Ovary (tissue), 9 donors: ENCODE results near the gene PIK3C2G. TPM values are rescaled to one million over a fixed set of nuclear protein-coding genes. Genes with fewer than 3 reads are reported as not detected.

Experiments used
- DNase-seq, 5 donors: peaks; one replicate each; pipeline ENCODE4 v3.0.0-alpha.2; 2019 to 2020
- H3K27ac ChIP-seq, 2 donors: fragments of 200-600 bp; one replicate each; pipeline versions ENCODE4 v1.5.1 to v1.8.0; 2019 to 2022
- H3K27me3 ChIP-seq: fragments of 200-600 bp; one replicate; pipeline ENCODE4 v1.8.0; 2022
- H3K36me3 ChIP-seq: fragments of 200-600 bp; sonication (generic); one replicate; pipeline ENCODE4 v1.5.1; 2019
- H3K4me1 ChIP-seq: one replicate; pipeline ENCODE4 v1.8.1; 2013; ENCODE audit warnings: mild to moderate bottlenecking, moderate library complexity; ENCODE audit not compliant: insufficient read depth
- H3K4me3 ChIP-seq: fragments of 200-600 bp; sonication (generic); one replicate; pipeline ENCODE4 v1.5.1; 2017
- H3K9me3 ChIP-seq, 2 donors: fragments of 200-600 bp in 1 of 2; sonication (generic) in 1 of 2; one replicate each; pipeline versions ENCODE4 v1.5.1 to v1.8.1; 2013 to 2019; ENCODE audit warnings: mild to moderate bottlenecking in 1 of 2, moderate library complexity in 1 of 2
- CTCF ChIP-seq, 3 donors: fragments of 450-650 bp in 2 of 3; fragments of 200-600 bp in 1 of 3; IDR thresholded peaks; one replicate each; pipeline versions ENCODE4 v1.5.1 to v1.8.0; 2016 to 2022; ENCODE audit warnings: antibody characterized with exemption in 3 of 3, mild to moderate bottlenecking in 1 of 3
- EP300 ChIP-seq: sonication (generic); formaldehyde crosslinking; IDR thresholded peaks from one replicate; pipeline ENCODE4 v1.6.1; 2017; ENCODE audit warnings: antibody characterized with exemption
- POLR2A ChIP-seq: fragments of 450-650 bp; IDR thresholded peaks from one replicate; pipeline ENCODE4 v1.6.1; 2017; ENCODE audit warnings: antibody characterized with exemption, mild to moderate bottlenecking, moderate library complexity
- WGBS, 3 donors: extraction: QIAGEN DNeasy Blood & Tissue Kit in 1 of 3; methylation state at CpG; one replicate each; pipeline versions ENCODE4 v1.1.5 to v1.1.7; 2013 to 2017; 5-methylcytosine and 5-hydroxymethylcytosine counted together
- intact Hi-C, 4 donors: fragments of 100-400 bp; cut with DNase I; formaldehyde crosslinking; loops; one replicate each; pipeline versions ENCODE4 v1.11.0 to v1.15.1; 2022 to 2023
- polyA plus RNA-seq, 2 donors: library from polyadenylated mRNA; stranded (reverse); fragments of 200-250 nt in 1 of 2; fragments of 350-450 nt in 1 of 2; fragmentation: Illumina TruSeq in 1 of 2; extraction: RNeasy Lipid Tissue Mini Kit (QIAGEN cat#74804) in 1 of 2; gene quantifications; one replicate each; pipeline ENCODE4 v1.2.3, GENCODE V29; 2013 to 2014
- total RNA-seq, 7 donors: library from RNA; depleted of rRNA in 2 of 7; stranded (reverse); fragments of >200 nt in 2 of 7; fragmentation: NEBNext Ultra II Directional in 3 of 7; extraction: Animal tissue kit (Norgen Biotek cat#: 25700) in 3 of 7; gene quantifications; one replicate each; pipeline versions ENCODE4 v1.1.0 to v1.2.4, GENCODE V29; 2016 to 2023
- donor health status: DM: no; HTN: no; CAD: no; lungs with moderate emphysema.
- donor health status: DM: no; HTN: no; CAD: no.
- donor health status: Bipolar disorder and iron deficiency.
- donor health status: DM: yes; HTN: yes; CAD: no.
- donor health status: DM: no; HTN: no; CAD: no.
- donor health status: DM: yes; HTN: yes; CAD: no.

PIK3C2G gene
- total and polyA plus RNA-seq, 9 donors, result 0.02 to 1.6 (median 0.07) TPM; not detected in 4

DNA sequence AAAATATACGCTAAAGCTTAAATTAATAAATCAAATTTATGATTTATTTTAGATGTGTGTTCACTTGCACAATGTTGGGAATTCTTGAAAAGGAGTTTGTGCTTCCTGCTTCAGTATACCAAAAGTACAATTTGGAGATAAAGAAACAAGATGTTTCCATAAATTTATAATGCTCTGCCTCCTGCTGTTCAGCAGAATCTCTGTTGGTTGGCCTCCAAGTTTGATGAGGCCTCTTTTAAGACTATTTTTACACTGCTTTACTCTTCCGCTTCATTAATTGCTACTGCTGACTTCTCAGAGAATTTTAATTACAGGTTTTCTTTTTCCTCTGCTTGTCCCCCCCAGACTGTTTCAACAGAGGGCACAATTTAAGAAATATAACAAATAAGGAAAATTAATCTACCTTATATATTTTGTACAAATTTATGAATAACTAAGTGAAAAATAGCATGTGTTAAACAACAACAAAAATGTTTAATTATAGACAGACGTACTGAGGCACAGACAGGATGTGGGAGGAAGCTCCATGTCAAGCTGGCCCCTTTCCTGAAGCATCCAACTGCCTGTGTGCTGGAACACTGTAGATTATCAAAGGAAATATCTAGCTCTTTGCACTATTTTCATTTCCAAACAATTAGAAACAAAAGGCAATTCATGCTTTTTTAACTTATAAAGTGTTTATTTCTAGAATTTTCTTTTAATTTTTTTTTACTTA is 83.9 kb downstream of the PIK3C2G start:
- Histone ChIP-seq H3K4me1 (peaks cover 2% of the 10 kb centered on the region), H3K27ac (no peak overlapping the region), H3K9me3 (no peaks in the 10 kb centered on the region), H3K36me3 (no peaks in the 10 kb centered on the region), H3K27me3 (no peaks in the 10 kb centered on the region), H3K4me3 (no peak overlapping the region)
- no peak for TF ChIP-seq POLR2A
- no peak for TF ChIP-seq CTCF (IDR thresholded peaks at IDR 0.05)
- TF ChIP-seq EP300, result no peak
- no peak for DNase-seq
- WGBS, 3 donors, result 34 to 42% (median 34%) methylated on average over 3 of the region's 3 CpGs
- intact Hi-C loops, result no loop called here

- no peaks in the 10 kb centered on the region for H3K9me3 ChIP-seq
- no peaks in the 10 kb centered on the region for H3K4me1 ChIP-seq
- no peak overlapping the region for H3K4me3 ChIP-seq
- no peak for TF ChIP-seq POLR2A
- 89 to 97% (median 97%) methylated on average over 5 of the region's 5 CpGs for WGBS, 3 donors
- H3K27me3 ChIP-seq, result no peaks in the 10 kb centered on the region
- DNase-seq, result no peak
- no peak overlapping the region for H3K27ac ChIP-seq
- intact Hi-C loops, result no loop called here
- no peaks in the 10 kb centered on the region for H3K36me3 ChIP-seq
These were observed 91.0 kb downstream of the PIK3C2G start for GRCh38 chr12:18352312-18352711.

GRCh38 chr12:18355429-18355828 is 94.1 kb downstream of the PIK3C2G start:
- H3K27ac ChIP-seq, result no peak overlapping the region
- DNase-seq, result no peak
- H3K27me3 ChIP-seq, result no peaks in the 10 kb centered on the region
- TF ChIP-seq POLR2A (no peak), CTCF (IDR thresholded peaks at IDR 0.05) (no peak), EP300 (no peak)
- H3K9me3 ChIP-seq, result no peaks in the 10 kb centered on the region
- H3K36me3 ChIP-seq, result no peaks in the 10 kb centered on the region
- no peak overlapping the region for H3K4me3 ChIP-seq
- intact Hi-C loops, result no loop called here
- WGBS, 3 donors, result 91 to 94% (median 94%) methylated on average over 5 of the region's 5 CpGs
- H3K4me1 ChIP-seq, result no peaks in the 10 kb centered on the region

GRCh38 chr12:18358077-18358476 is 96.8 kb downstream of the PIK3C2G start:
- TF ChIP-seq EP300 (no peak), POLR2A (no peak), CTCF (IDR thresholded peaks at IDR 0.05) (no peak)
- intact Hi-C loops, result no loop called here
- Histone ChIP-seq H3K27me3 (no peaks in the 10 kb centered on the region), H3K9me3 (no peaks in the 10 kb centered on the region), H3K36me3 (no peaks in the 10 kb centered on the region), H3K4me1 (no peaks in the 10 kb centered on the region), H3K27ac (no peak overlapping the region), H3K4me3 (no peak overlapping the region)
- DNase-seq, result no peak
- 66 to 70% (median 70%) methylated on average over 2 of the region's 2 CpGs for WGBS, 3 donors

DNA sequence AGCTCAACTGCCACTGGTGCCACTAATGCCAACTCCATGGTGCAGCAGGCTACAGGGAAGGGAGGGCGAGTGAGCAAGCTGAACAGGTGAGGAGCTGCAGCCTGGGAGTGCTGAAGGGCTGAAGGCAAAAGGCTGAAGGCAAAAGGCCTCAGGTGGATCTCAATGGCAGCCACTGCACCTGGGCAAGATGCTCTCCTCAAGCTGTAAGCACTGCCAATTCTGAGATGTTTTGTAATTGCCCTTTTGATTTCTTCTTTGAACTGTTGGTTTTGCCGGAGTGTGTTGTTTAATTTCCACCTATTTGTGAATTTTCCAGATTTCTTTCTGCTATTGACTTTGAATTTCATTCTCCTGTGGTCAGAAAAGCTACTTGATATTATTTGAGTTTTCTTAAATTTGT is 97.6 kb downstream of the PIK3C2G start:
- DNase-seq, result no peak
- H3K27me3 ChIP-seq, result no peaks in the 10 kb centered on the region
- no peaks in the 10 kb centered on the region for H3K4me1 ChIP-seq
- no peaks in the 10 kb centered on the region for H3K36me3 ChIP-seq
- H3K9me3 ChIP-seq, result no peaks in the 10 kb centered on the region
- intact Hi-C loops, result no loop called here
- no peak overlapping the region for H3K4me3 ChIP-seq
- 97 to 98% (median 98%) methylated on average over 2 of the region's 2 CpGs for WGBS, 3 donors
- H3K27ac ChIP-seq, result no peak overlapping the region
- no peak for TF ChIP-seq CTCF (IDR thresholded peaks at IDR 0.05)
- TF ChIP-seq POLR2A, result no peak
- no peak for TF ChIP-seq EP300
